SK-N-SH treated with all-trans-retinoic acid at 6 μM for 48 hours (cell line): ENCODE data around the gene LRP2.

ENCODE experiments used
- ATAC-seq: fragments of 200-7000 bp; cut with Tn5 transposase; 3 replicates; pipeline ENCODE4 v1.9.1; 2020; ENCODE audit warnings: mild to moderate bottlenecking, moderate library complexity
- ARNTL ChIP-seq: fragments of 450-650 bp; formaldehyde crosslinking; IDR thresholded peaks from 2 replicates; pipeline ENCODE4 v1.5.0; 2020; ENCODE audit warnings: low read depth, mild to moderate bottlenecking, moderate library complexity, borderline replicate concordance
- BACH2 ChIP-seq: fragments of 250-450 bp; sonication (Bioruptor Pico); IDR thresholded peaks from 2 replicates; pipeline ENCODE4 v1.9.0; 2021; ENCODE audit warnings: mild to moderate bottlenecking, borderline replicate concordance
- CREB5 ChIP-seq: fragments of 250-450 bp; sonication (Bioruptor Pico); IDR thresholded peaks from 2 replicates; pipeline ENCODE4 v1.5.1; 2020; ENCODE audit warnings: low read depth, mild to moderate bottlenecking, moderate library complexity
- CSDC2 ChIP-seq: fragments of 250-450 bp; sonication (Bioruptor Pico); IDR thresholded peaks from 2 replicates; pipeline ENCODE4 v1.5.0; 2020; ENCODE audit warnings: mild to moderate bottlenecking, moderate library complexity
- CSRNP3 ChIP-seq: fragments of 250-450 bp; sonication (Bioruptor Pico); IDR thresholded peaks from 2 replicates; pipeline ENCODE4 v1.5.1; 2021; ENCODE audit warnings: mild to moderate bottlenecking, moderate library complexity
- ESRRG ChIP-seq: fragments of 250-450 bp; sonication (Bioruptor Pico); IDR thresholded peaks from 2 replicates; pipeline ENCODE4 v1.6.1; 2021; ENCODE audit warnings: mild to moderate bottlenecking
- GLIS3 ChIP-seq: fragments of 250-450 bp; sonication (Bioruptor Pico); IDR thresholded peaks from 2 replicates; pipeline ENCODE4 v1.5.0; 2020; ENCODE audit warnings: mild to moderate bottlenecking, moderate library complexity
- ISL1 ChIP-seq: fragments of 250-450 bp; sonication (Bioruptor Pico); IDR thresholded peaks from 2 replicates; pipeline ENCODE4 v2.1.2; 2022; ENCODE audit warnings: mild to moderate bottlenecking, moderate library complexity
- PATZ1 ChIP-seq: fragments of 250-450 bp; sonication (Bioruptor Pico); IDR thresholded peaks from 2 replicates; pipeline ENCODE4 v1.8.0; 2020; ENCODE audit warnings: mild to moderate bottlenecking, moderate library complexity, borderline replicate concordance
- POU6F1 ChIP-seq: fragments of 250-450 bp; sonication (Bioruptor Pico); IDR thresholded peaks from 2 replicates; pipeline ENCODE4 v1.8.0; 2021; ENCODE audit warnings: low read depth, mild to moderate bottlenecking, moderate library complexity, borderline replicate concordance
- PPARA ChIP-seq: fragments of 250-450 bp; sonication (Bioruptor Pico); IDR thresholded peaks from 2 replicates; pipeline ENCODE4 v1.5.0; 2020; ENCODE audit warnings: mild to moderate bottlenecking, borderline replicate concordance
- RARB ChIP-seq: fragments of 250-450 bp; sonication (Bioruptor Pico); IDR thresholded peaks from 2 replicates; pipeline ENCODE4 v1.8.0; 2021; ENCODE audit warnings: mild to moderate bottlenecking, moderate library complexity
- TCF4 ChIP-seq: fragments of 250-450 bp; sonication (Bioruptor Pico); IDR thresholded peaks from 2 replicates; pipeline ENCODE4 v1.8.0; 2021; ENCODE audit warnings: mild to moderate bottlenecking, moderate library complexity, borderline replicate concordance
- TOX ChIP-seq: fragments of 250-450 bp; sonication (Bioruptor Pico); IDR thresholded peaks from 2 replicates; pipeline ENCODE4 v1.8.0; 2021; ENCODE audit warnings: mild to moderate bottlenecking, moderate library complexity, borderline replicate concordance
- TSHZ2 ChIP-seq: fragments of 250-450 bp; sonication (Bioruptor Pico); IDR thresholded peaks from 2 replicates; pipeline ENCODE4 v1.5.0; 2020; ENCODE audit warnings: mild to moderate bottlenecking, moderate library complexity
- ZC3H10 ChIP-seq: fragments of 250-450 bp; sonication (Bioruptor Pico); IDR thresholded peaks from 2 replicates; pipeline ENCODE4 v1.5.1; 2021; ENCODE audit warnings: mild to moderate bottlenecking, moderate library complexity
- ZFP3 ChIP-seq: fragments of 250-450 bp; sonication (Bioruptor Pico); IDR thresholded peaks from 2 replicates; pipeline ENCODE4 v1.5.0; 2020; ENCODE audit warnings: mild to moderate bottlenecking, moderate library complexity
- ZFP30 ChIP-seq: fragments of 450-650 bp; formaldehyde crosslinking; IDR thresholded peaks from 2 replicates; pipeline ENCODE4 v1.5.0; 2022; ENCODE audit warnings: mild to moderate bottlenecking, moderate library complexity
- ZNF565 ChIP-seq: fragments of 450-650 bp; formaldehyde crosslinking; conservative IDR thresholded peaks from 2 replicates; pipeline ENCODE4 v1.5.0; 2020; ENCODE audit warnings: low read depth, mild to moderate bottlenecking, moderate library complexity
- ZNF70 ChIP-seq: fragments of 450-650 bp; formaldehyde crosslinking; IDR thresholded peaks from 2 replicates; pipeline ENCODE4 v1.5.0; 2020; ENCODE audit warnings: mild to moderate bottlenecking, moderate library complexity
- ZNF8 ChIP-seq: fragments of 450-650 bp; formaldehyde crosslinking; IDR thresholded peaks from 2 replicates; pipeline ENCODE4 v1.5.0; 2020; ENCODE audit warnings: mild to moderate bottlenecking, moderate library complexity

Gene LRP2

GRCh38 chr2:169232551-169233154 lies 129.7 kb downstream of the LRP2 start (continued):
- no peak for TF ChIP-seq CSRNP3 (CRISPR knock-in tag)
- TF ChIP-seq ZFP30 (CRISPR knock-in tag) = no peak
- TF ChIP-seq ESRRG = no peak

- TF ChIP-seq POU6F1 (CRISPR knock-in tag) = no peak
- TF ChIP-seq ZNF8 (CRISPR knock-in tag) = no peak
- TF ChIP-seq ZNF70 (CRISPR knock-in tag) = no peak
- TF ChIP-seq TCF4 (CRISPR knock-in tag) = no peak
- no peak for TF ChIP-seq ZFP3 (CRISPR knock-in tag)
- TF ChIP-seq CSDC2 (CRISPR knock-in tag) = no peak
- no peak for TF ChIP-seq PATZ1
- no peak for TF ChIP-seq ZNF565 (CRISPR knock-in tag)
- TF ChIP-seq TOX (CRISPR knock-in tag) = no peak
- TF ChIP-seq ISL1 (CRISPR knock-in tag) = no peak
- TF ChIP-seq RARB (CRISPR knock-in tag) = no peak
- TF ChIP-seq CSRNP3 (CRISPR knock-in tag) = no peak
- TF ChIP-seq PPARA (CRISPR knock-in tag) = no peak
- TF ChIP-seq GLIS3 (CRISPR knock-in tag) = no peak
- no peak for TF ChIP-seq TSHZ2
- no peak for TF ChIP-seq ZC3H10
- TF ChIP-seq ZFP30 (CRISPR knock-in tag) = no peak
- no peak for TF ChIP-seq ARNTL
- no peak for TF ChIP-seq CREB5 (CRISPR knock-in tag)
- TF ChIP-seq BACH2 (CRISPR knock-in tag) = no peak
- ATAC-seq = no peak
Measured at GRCh38 chr2:169230204-169230603, 132.1 kb downstream of the LRP2 start.

- TF ChIP-seq ZNF565 (CRISPR knock-in tag) (no peak), TSHZ2 (no peak), PATZ1 (no peak), ZNF70 (CRISPR knock-in tag) (no peak), RARB (CRISPR knock-in tag) (no peak), ARNTL (no peak)
- ATAC-seq = no peak
Measured at GRCh38 chr2:169229590-169229989, 132.7 kb downstream of the LRP2 start.
